H1 (cell line): ENCODE measurements around the gene TACR2. TPM values are rescaled to one million over a fixed set of nuclear protein-coding genes. Genes with fewer than 3 reads are reported as not detected.

Experiments used
- CTCF ChIA-PET: fragments of 300-600 bp; sonication (Branson Sonifier 250); formaldehyde crosslinking; loops from one replicate; lab custom pipeline; 2021; ENCODE audit not compliant: partially characterized antibody; lab: Charles Lee
- POLR2A ChIA-PET: fragments of 300-600 bp; sonication (Branson Sonifier 250); formaldehyde crosslinking; loops from one replicate; lab custom pipeline; 2021; ENCODE audit warnings: inconsistent platforms; ENCODE audit not compliant: partially characterized antibody; lab: Charles Lee
- DNase-seq, 2 experiments: peaks; one replicate each; pipeline versions ENCODE4 v3.0.0 to v3.0.0-alpha.2; 2010 to 2022; ENCODE audit warnings: low spot score in 2 of 2, low read depth in 1 of 2, mixed read lengths in 1 of 2
- FAIRE-seq: peaks from 2 replicates; lab custom pipeline; 2011; peaks lifted over from hg19 to GRCh38; lab: Jason Lieb, UNC
- H2AFZ ChIP-seq: 2 replicates; pipeline ENCODE4 v1.8.1; 2012; ENCODE audit warnings: low read length, inconsistent platforms
- H2AK5ac ChIP-seq: 2 replicates; pipeline ENCODE4 v1.6.1; 2013; ENCODE audit warnings: low read depth, low read length
- H2BK120ac ChIP-seq: replicated peaks from 2 replicates; pipeline ENCODE3; 2013; ENCODE audit warnings: low read depth, low read length, inconsistent platforms
- H2BK12ac ChIP-seq: 2 replicates; pipeline ENCODE4 v1.6.1; 2013; ENCODE audit warnings: low read depth, low read length
- H2BK15ac ChIP-seq: 2 replicates; pipeline ENCODE4 v1.6.1; 2013; ENCODE audit warnings: low read length
- H2BK20ac ChIP-seq: 2 replicates; pipeline ENCODE4 v1.6.1; 2013; ENCODE audit warnings: low read length
- H2BK5ac ChIP-seq: 2 replicates; pipeline ENCODE4 v1.6.1; 2013; ENCODE audit warnings: low read depth, low read length
- H3K14ac ChIP-seq: 2 replicates; pipeline ENCODE4 v1.6.1; 2013; ENCODE audit warnings: inconsistent platforms; ENCODE audit not compliant: insufficient read length
- H3K18ac ChIP-seq: 2 replicates; pipeline ENCODE4 v1.6.1; 2013; ENCODE audit warnings: low read length; ENCODE audit errors: extremely low read depth
- H3K23ac ChIP-seq: 2 replicates; pipeline ENCODE4 v1.6.1; 2013; ENCODE audit warnings: inconsistent platforms; ENCODE audit not compliant: insufficient read length
- H3K23me2 ChIP-seq: 2 replicates; pipeline ENCODE4 v1.6.1; 2013; ENCODE audit warnings: low read depth, low read length
- H3K27ac ChIP-seq: 2 replicates; pipeline ENCODE4 v1.6.1; 2011; ENCODE audit warnings: low read depth, low read length, inconsistent platforms
- H3K27me3 ChIP-seq, 4 experiments: replicated peaks in 1 of 4; 1 replicate in 1 of 4; 2 replicates in 3 of 4; pipeline versions ENCODE4 v1.6.1 to v1.8.1; 2011 to 2013; ENCODE audit warnings: low read length in 3 of 4, mild to moderate bottlenecking in 3 of 4, inconsistent platforms in 2 of 4, mixed read lengths in 2 of 4, moderate library complexity in 1 of 4; ENCODE audit not compliant: control insufficient read depth in 3 of 4, insufficient read depth in 3 of 4; ENCODE audit errors: extremely low read depth in 1 of 4
- H3K36me3 ChIP-seq, 4 experiments: 2 replicates each; pipeline versions ENCODE4 v1.6.1 to v1.8.1; 2011 to 2013; ENCODE audit warnings: mild to moderate bottlenecking in 4 of 4, low read length in 3 of 4, moderate library complexity in 2 of 4, control low read depth in 1 of 4, inconsistent platforms in 1 of 4; ENCODE audit not compliant: insufficient read depth in 4 of 4, control insufficient read depth in 2 of 4
- H3K4ac ChIP-seq: replicated peaks from 2 replicates; pipeline ENCODE3; 2013; ENCODE audit warnings: low read length, low read depth, mixed read lengths, inconsistent platforms; ENCODE audit not compliant: insufficient read length
- H3K4me1 ChIP-seq, 4 experiments: replicated peaks in 1 of 4; 1 replicate in 1 of 4; 2 replicates in 3 of 4; pipeline versions ENCODE4 v1.6.1 to v1.8.1; 2011 to 2013; ENCODE audit warnings: low read length in 3 of 4, inconsistent platforms in 2 of 4, mixed read lengths in 1 of 4; ENCODE audit not compliant: insufficient read depth in 4 of 4, control insufficient read depth in 3 of 4
- H3K4me2 ChIP-seq, 2 experiments: 2 replicates each; pipeline versions ENCODE4 v1.6.1 to v1.8.1; 2011 to 2013; ENCODE audit warnings: low read depth in 2 of 2, low read length in 2 of 2, control low read depth in 1 of 2, inconsistent platforms in 1 of 2, mild to moderate bottlenecking in 1 of 2; ENCODE audit not compliant: insufficient read depth in 1 of 2
- H3K4me3 ChIP-seq, 4 experiments: fragments of 200-600, 300-600 bp in 1 of 4; sonication (generic), shearing (Covaris generic), sonication (Bioruptor Twin) in 1 of 4; 2 replicates each; pipeline versions ENCODE4 v1.5.1 to v1.8.1; 2011 to 2016; ENCODE audit warnings: low read length in 4 of 4, low read depth in 3 of 4, control low read depth in 2 of 4, inconsistent platforms in 2 of 4, mild to moderate bottlenecking in 2 of 4, mixed read lengths in 1 of 4, moderate library complexity in 1 of 4; ENCODE audit not compliant: insufficient read depth in 2 of 4; ENCODE audit errors: extremely low read depth in 1 of 4
- H3K56ac ChIP-seq: replicated peaks from 2 replicates; pipeline ENCODE3; 2013; ENCODE audit warnings: low read depth, mild to moderate bottlenecking, mixed read lengths, low read length, inconsistent platforms; ENCODE audit not compliant: insufficient read length
- H3K79me1 ChIP-seq: 2 replicates; pipeline ENCODE4 v1.6.1; 2013; ENCODE audit warnings: low read depth, low read length, control low read depth
- H3K79me2 ChIP-seq, 2 experiments: 2 replicates each; pipeline versions ENCODE4 v1.6.1 to v1.8.1; 2012 to 2013; ENCODE audit warnings: low read length in 2 of 2, mild to moderate bottlenecking in 2 of 2, inconsistent platforms in 1 of 2; ENCODE audit not compliant: insufficient read depth in 2 of 2, control insufficient read depth in 1 of 2
- H3K9ac ChIP-seq, 4 experiments: replicated peaks in 1 of 4; 1 replicate in 1 of 4; 2 replicates in 3 of 4; pipeline versions ENCODE4 v1.6.1 to v1.8.1; 2011 to 2013; ENCODE audit warnings: low read depth in 3 of 4, low read length in 3 of 4, control low read depth in 2 of 4, mild to moderate bottlenecking in 2 of 4, moderate library complexity in 2 of 4, inconsistent platforms in 1 of 4; ENCODE audit errors: extremely low read depth in 1 of 4
- H3K9me3 ChIP-seq, 2 experiments: 2 replicates each; pipeline versions ENCODE4 v1.6.1 to v1.8.1; 2012 to 2013; ENCODE audit warnings: mild to moderate bottlenecking in 2 of 2, moderate library complexity in 2 of 2, control low read depth in 1 of 2, inconsistent platforms in 1 of 2, low read depth in 1 of 2, low read length in 1 of 2, mixed read lengths in 1 of 2; ENCODE audit not compliant: insufficient read depth in 2 of 2
- H4K20me1 ChIP-seq, 2 experiments: replicated peaks in 1 of 2; 2 replicates each; pipeline versions ENCODE3 to v1.8.1; 2011 to 2013; ENCODE audit warnings: inconsistent platforms in 2 of 2, low read length in 2 of 2, mild to moderate bottlenecking in 1 of 2; ENCODE audit not compliant: insufficient read depth in 2 of 2, control insufficient read depth in 1 of 2
- H4K5ac ChIP-seq: 2 replicates; pipeline ENCODE4 v1.6.1; 2013; ENCODE audit warnings: low read length, low read depth, mixed read lengths, inconsistent platforms; ENCODE audit not compliant: insufficient read length
- H4K8ac ChIP-seq: 2 replicates; pipeline ENCODE4 v1.8.0; 2013; ENCODE audit warnings: mild to moderate bottlenecking, moderate library complexity, low read length, inconsistent platforms; ENCODE audit not compliant: insufficient read depth; ENCODE audit errors: extremely low read depth
- H4K91ac ChIP-seq: replicated peaks from 2 replicates; pipeline ENCODE3; 2013; ENCODE audit warnings: low read length, mixed read lengths, inconsistent platforms; ENCODE audit not compliant: insufficient read length
- ATF3 ChIP-seq: IDR thresholded peaks from 2 replicates; pipeline ENCODE4 v1.6.1; 2011; ENCODE audit warnings: low read depth, mild to moderate bottlenecking, low read length; ENCODE audit not compliant: insufficient read depth
- CTBP2 ChIP-seq: IDR thresholded peaks from 2 replicates; pipeline ENCODE4 v1.7.0; 2011; ENCODE audit warnings: borderline replicate concordance, mild to moderate bottlenecking, moderate library complexity, mixed read lengths, low read length; ENCODE audit not compliant: insufficient read depth, insufficient read length
- EGR1 ChIP-seq: IDR thresholded peaks from 2 replicates; pipeline ENCODE4 v1.6.1; 2011; ENCODE audit warnings: low read depth, low read length, borderline replicate concordance
- EP300 ChIP-seq, 2 experiments: IDR thresholded peaks; 1 replicate in 1 of 2; 2 replicates in 1 of 2; pipeline ENCODE4 v1.6.1; 2011 to 2012; ENCODE audit warnings: low read depth in 2 of 2, low read length in 2 of 2, mild to moderate bottlenecking in 2 of 2, borderline replicate concordance in 1 of 2, inconsistent platforms in 1 of 2, moderate library complexity in 1 of 2
- KDM1A ChIP-seq: fragments of 200-600, 300-600 bp; sonication (generic); IDR thresholded peaks from 2 replicates; pipeline ENCODE4 v1.7.1; 2016; ENCODE audit warnings: mild to moderate bottlenecking, low read length, borderline replicate concordance
- RXRA ChIP-seq: IDR thresholded peaks from 2 replicates; pipeline ENCODE4 v1.6.1; 2011; ENCODE audit warnings: low read depth, mild to moderate bottlenecking, low read length, moderate library complexity; ENCODE audit not compliant: insufficient read depth
- SIX5 ChIP-seq: IDR thresholded peaks from 2 replicates; pipeline ENCODE4 v1.6.1; 2011; ENCODE audit warnings: mild to moderate bottlenecking, low read depth, low read length
- SP4 ChIP-seq: IDR thresholded peaks from 2 replicates; pipeline ENCODE4 v1.6.1; 2012; ENCODE audit warnings: low read length, inconsistent platforms
- WGBS, 2 experiments: shearing (Covaris generic) in 1 of 2; methylation state at CpG; one replicate each; pipeline versions ENCODE4 v1.1.6 to v1.1.7; 2013 to 2015; ENCODE audit warnings: low lambda C conversion rate in 2 of 2, mixed read lengths in 2 of 2, inconsistent platforms in 1 of 2, low coverage in 1 of 2, missing lambda C conversion rate in 1 of 2; ENCODE audit not compliant: insufficient replicate concordance in 2 of 2, insufficient coverage in 1 of 2, insufficient read length in 1 of 2; ENCODE audit errors: extremely low coverage in 1 of 2, missing lambda C conversion rate in 1 of 2; 5-methylcytosine and 5-hydroxymethylcytosine counted together
- polyA plus RNA-seq, 7 experiments: library from polyadenylated mRNA; depleted of rRNA in 3 of 7; stranded (reverse) in 5 of 7; unstranded in 2 of 7; fragments of >200 nt in 5 of 7; fragments of 200-250 nt in 2 of 7; gene quantifications; 1 replicate in 5 of 7; 2 replicates in 1 of 7; 4 replicates in 1 of 7; pipeline versions ENCODE4 v1.2.1 to v1.2.3, GENCODE V29; 2011 to 2013; ENCODE audit warnings: missing spikeins in 2 of 7, mixed read lengths in 2 of 7
- total RNA-seq: library from RNA; stranded (reverse); fragmentation: NEBNext Ultra II Directional; extraction: Animal tissue kit (Norgen Biotek cat#: 25700); gene quantifications from 2 replicates; pipeline ENCODE4 v1.2.1, GENCODE V29; 2021

The TACR2 gene
- total and polyA plus RNA-seq, 2 of the 8 experiments (the other 6 are each of a cell fraction or from before 2014, with no cell fraction given), result 0.06 TPM; not detected in 1

- no peak for FAIRE-seq
- Histone ChIP-seq H3K18ac (no peak overlapping the region), H2AFZ (no peak overlapping the region), H4K5ac (no peak overlapping the region), H3K27ac (no peak overlapping the region), H3K23me2 (no peaks in the 10 kb centered on the region), H3K4ac (no peak overlapping the region), H3K9me3 (no peaks in the 10 kb centered on the region), H2BK15ac (no peak overlapping the region), H3K27me3 (no peaks in the 10 kb centered on the region), H2BK5ac (peak overlapping the region; percentile 5; the same call in 1 of the 2 replicates), H3K4me2 (no peak overlapping the region), H4K20me1 (no peaks in the 10 kb centered on the region), H2BK12ac (no peak overlapping the region), H3K23ac (no peak overlapping the region), H3K79me1 (peaks cover 9% of the 10 kb centered on the region; the same call in 1 of the 2 replicates), H3K4me1 (peaks cover 6 to 16% (median 12%) of the 10 kb centered on the region in 4 experiments), H4K91ac (no peak overlapping the region), H2BK120ac (no peak overlapping the region), H2AK5ac (no peak overlapping the region), H3K9ac (no peak overlapping the region), H3K4me3 (no peak overlapping the region), H4K8ac (no peak overlapping the region), H2BK20ac (no peak overlapping the region), H3K79me2 (no peaks in the 10 kb centered on the region), H3K36me3 (peaks cover 16 to 62% (median 51%) of the 10 kb centered on the region in 4 experiments), H3K14ac (no peak overlapping the region), H3K56ac (no peak overlapping the region)
- no peak for TF ChIP-seq CTBP2
- TF ChIP-seq EGR1, result no peak
- no peak for TF ChIP-seq SP4
- TF ChIP-seq SIX5, result no peak
- no peak for TF ChIP-seq ATF3
- TF ChIP-seq KDM1A, result no peak
- no peak for TF ChIP-seq RXRA
- no peak for TF ChIP-seq EP300 (IDR thresholded peaks at IDR 0.05; ENCODE audit: borderline replicate concordance in 1 of 2, low read depth in 2 of 2, low read length in 2 of 2)
- WGBS, 2 experiments, result 88% methylated on average over 11 of the region's 11 CpGs; no CpG with 5 or more reads in 1 of the 2 experiments
- POLR2A ChIA-PET, result interaction anchor here (1.2 kb wide), 1 partner anchor 11 kb away, joined by 3 read pairs; no protein-coding TSS in a partner anchor
- CTCF ChIA-PET, result interaction anchor here (1.7 to 3.4 kb wide), 3 partner anchors 13 to 147 kb away, joined by 3 to 14 read pairs (median 9); no protein-coding TSS in a partner anchor
- no peak for DNase-seq
Measured at GRCh38 chr10:69385454-69386350, 31.0 kb downstream of the TACR2 start.
